PC-9 (cell line): Measurements from ENCODE around the gene GPR148. TPM values are rescaled to one million over a fixed set of nuclear protein-coding genes. Genes with fewer than 3 reads are reported as not detected.

ENCODE experiments used
- BruUV-seq: library from RNA; stranded (reverse); fragments of 400-500 nt; replicated peaks from 2 replicates; lab custom pipeline; 2021; lab: Mats Ljungman, UMichigan
- CTCF ChIA-PET: fragments of 300-600 bp; sonication (Branson Sonifier 250); formaldehyde crosslinking; loops from one replicate; lab custom pipeline; 2022; ENCODE audit warnings: antibody characterized with exemption; lab: Charles Lee
- POLR2A ChIA-PET: fragments of 300-600 bp; sonication (Branson Sonifier 250); formaldehyde crosslinking; loops from one replicate; lab custom pipeline; 2022; ENCODE audit warnings: antibody characterized with exemption; ENCODE audit not compliant: unreplicated experiment; lab: Charles Lee
- DNase-seq, 2 experiments: peaks; one replicate each; pipeline versions ENCODE4 v3.0.0 to v3.0.0-alpha.2; 2015 to 2022; ENCODE audit warnings: mixed read lengths in 1 of 2
- H2AFZ ChIP-seq: fragments of 200-600 bp; sonication (generic); 2 replicates; pipeline ENCODE4 v1.8.1; 2017; ENCODE audit warnings: antibody characterized with exemption
- H3F3A ChIP-seq: fragments of 200-600 bp; sonication (generic); 2 replicates; pipeline ENCODE4 v1.8.1; 2017; ENCODE audit warnings: antibody characterized with exemption, mild to moderate bottlenecking, low read depth; ENCODE audit not compliant: insufficient read depth
- H3K27ac ChIP-seq: fragments of 200-600 bp; sonication (generic); 2 replicates; pipeline ENCODE4 v1.6.1; 2016; ENCODE audit warnings: mixed run types
- H3K27me3 ChIP-seq: fragments of 200-600 bp; sonication (generic); 2 replicates; pipeline ENCODE4 v1.6.1; 2016; ENCODE audit warnings: low read depth, mixed run types; ENCODE audit not compliant: insufficient read depth
- H3K36me3 ChIP-seq: fragments of 200-600 bp; sonication (generic); 2 replicates; pipeline ENCODE4 v1.6.1; 2016; ENCODE audit warnings: low read depth, mixed run types
- H3K4me1 ChIP-seq: fragments of 200-600 bp; sonication (generic); replicated peaks from 2 replicates; pipeline ENCODE4 v1.6.1; 2016; ENCODE audit warnings: mixed run types; ENCODE audit not compliant: insufficient read depth
- H3K4me2 ChIP-seq: fragments of 200-600 bp; sonication (generic); 2 replicates; pipeline ENCODE4 v1.6.1; 2017; ENCODE audit warnings: mixed run types
- H3K4me3 ChIP-seq: fragments of 200-600 bp; sonication (generic); 2 replicates; pipeline ENCODE4 v1.6.1; 2016; ENCODE audit warnings: mixed run types
- H3K79me2 ChIP-seq: fragments of 200-600 bp; sonication (generic); 2 replicates; pipeline ENCODE4 v1.6.1; 2017; ENCODE audit warnings: low read depth, mixed run types
- H3K9me2 ChIP-seq: fragments of 200-600 bp; sonication (generic); 2 replicates; pipeline ENCODE4 v1.8.1; 2017; ENCODE audit warnings: mild to moderate bottlenecking; ENCODE audit not compliant: insufficient read depth
- H3K9me3 ChIP-seq: fragments of 200-600 bp; sonication (generic); 2 replicates; pipeline ENCODE4 v1.8.1; 2016; ENCODE audit warnings: low read depth; ENCODE audit not compliant: insufficient read depth
- H4K20me1 ChIP-seq: fragments of 200-600 bp; sonication (generic); 2 replicates; pipeline ENCODE4 v1.8.1; 2017; ENCODE audit not compliant: insufficient read depth
- EZH2 ChIP-seq: fragments of 200-600 bp; sonication (generic); IDR thresholded peaks from 2 replicates; pipeline ENCODE4 v1.8.0; 2017; ENCODE audit warnings: antibody characterized with exemption, low read depth
- intact Hi-C: fragments of 100-400 bp; cut with micrococcal nuclease; formaldehyde crosslinking; loops from one replicate; pipeline ENCODE4 v1.10.0; 2022; ENCODE audit not compliant: unreplicated experiment
- total RNA-seq: library from RNA; stranded (reverse); gene quantifications from 2 replicates; pipeline ENCODE4 v1.2.3, GENCODE V29; 2021
- TF ChIP-seq, protein P1 (sequence below): fragments of 200-600 bp; sonication (generic); conservative IDR thresholded peaks from 2 replicates; pipeline ENCODE4 v1.6.1; 2017; ENCODE audit warnings: mixed run types, antibody characterized with exemption, mild to moderate bottlenecking, moderate library complexity

The GPR148 gene
- total RNA-seq, 1 experiment from 2014 or later = not detected

DNA sequence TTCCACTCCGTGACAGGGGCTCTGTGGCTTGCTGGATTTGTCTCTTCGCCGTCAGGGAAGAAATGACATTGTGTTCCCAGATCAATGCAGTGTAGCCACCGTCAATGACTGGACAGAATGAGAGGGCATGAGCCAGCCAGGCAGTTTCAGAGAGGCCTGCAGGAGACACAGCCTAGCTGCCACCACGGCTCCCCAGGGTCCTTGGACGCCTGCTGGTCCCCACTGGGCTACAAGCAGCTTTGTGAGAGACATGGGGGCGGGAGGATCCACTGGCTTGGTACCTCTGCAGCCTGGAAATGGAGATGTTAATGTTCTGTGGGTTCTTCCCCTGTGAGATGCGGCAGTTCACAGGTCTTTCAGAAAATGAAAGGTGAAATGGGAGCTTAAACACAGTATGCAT lies 14.4 kb downstream of the GPR148 start:
- BruUV-seq = no TSS peak
- Histone ChIP-seq H4K20me1 (no peaks in the 10 kb centered on the region), H3F3A (no peaks in the 10 kb centered on the region), H3K27ac (no peak overlapping the region), H3K79me2 (no peaks in the 10 kb centered on the region), H3K36me3 (no peaks in the 10 kb centered on the region), H3K4me2 (no peak overlapping the region), H3K9me2 (no peaks in the 10 kb centered on the region), H3K9me3 (no peaks in the 10 kb centered on the region), H3K27me3 (peaks cover 85% of the 10 kb centered on the region), H2AFZ (no peak overlapping the region), H3K4me1 (no peaks in the 10 kb centered on the region), H3K4me3 (no peak overlapping the region)
- intact Hi-C loops = no loop called here
- TF ChIP-seq, protein P1, sequence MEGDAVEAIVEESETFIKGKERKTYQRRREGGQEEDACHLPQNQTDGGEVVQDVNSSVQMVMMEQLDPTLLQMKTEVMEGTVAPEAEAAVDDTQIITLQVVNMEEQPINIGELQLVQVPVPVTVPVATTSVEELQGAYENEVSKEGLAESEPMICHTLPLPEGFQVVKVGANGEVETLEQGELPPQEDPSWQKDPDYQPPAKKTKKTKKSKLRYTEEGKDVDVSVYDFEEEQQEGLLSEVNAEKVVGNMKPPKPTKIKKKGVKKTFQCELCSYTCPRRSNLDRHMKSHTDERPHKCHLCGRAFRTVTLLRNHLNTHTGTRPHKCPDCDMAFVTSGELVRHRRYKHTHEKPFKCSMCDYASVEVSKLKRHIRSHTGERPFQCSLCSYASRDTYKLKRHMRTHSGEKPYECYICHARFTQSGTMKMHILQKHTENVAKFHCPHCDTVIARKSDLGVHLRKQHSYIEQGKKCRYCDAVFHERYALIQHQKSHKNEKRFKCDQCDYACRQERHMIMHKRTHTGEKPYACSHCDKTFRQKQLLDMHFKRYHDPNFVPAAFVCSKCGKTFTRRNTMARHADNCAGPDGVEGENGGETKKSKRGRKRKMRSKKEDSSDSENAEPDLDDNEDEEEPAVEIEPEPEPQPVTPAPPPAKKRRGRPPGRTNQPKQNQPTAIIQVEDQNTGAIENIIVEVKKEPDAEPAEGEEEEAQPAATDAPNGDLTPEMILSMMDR = no peak
- no peak for TF ChIP-seq EZH2
- ChIA-PET CTCF (no interaction called here), POLR2A (no interaction called here)
- DNase-seq = no peak

GRCh38 chr2:130744287-130745117 lies 15.6 kb downstream of the GPR148 start:
- Histone ChIP-seq H3K36me3 (no peaks in the 10 kb centered on the region), H3K9me2 (no peaks in the 10 kb centered on the region), H3K4me2 (no peak overlapping the region), H2AFZ (no peak overlapping the region), H3K79me2 (no peaks in the 10 kb centered on the region), H3K27ac (no peak overlapping the region), H3K9me3 (no peaks in the 10 kb centered on the region), H3F3A (no peaks in the 10 kb centered on the region), H3K27me3 (peaks cover 85% of the 10 kb centered on the region), H3K4me3 (no peak overlapping the region), H3K4me1 (no peaks in the 10 kb centered on the region), H4K20me1 (no peaks in the 10 kb centered on the region)
- CTCF ChIA-PET = no interaction called here
- DNase-seq = no peak
- intact Hi-C loops = no loop called here
- TF ChIP-seq, protein P1 = no peak
- TF ChIP-seq EZH2 = no peak
- BruUV-seq = no TSS peak
- POLR2A ChIA-PET = no interaction called here

DNA sequence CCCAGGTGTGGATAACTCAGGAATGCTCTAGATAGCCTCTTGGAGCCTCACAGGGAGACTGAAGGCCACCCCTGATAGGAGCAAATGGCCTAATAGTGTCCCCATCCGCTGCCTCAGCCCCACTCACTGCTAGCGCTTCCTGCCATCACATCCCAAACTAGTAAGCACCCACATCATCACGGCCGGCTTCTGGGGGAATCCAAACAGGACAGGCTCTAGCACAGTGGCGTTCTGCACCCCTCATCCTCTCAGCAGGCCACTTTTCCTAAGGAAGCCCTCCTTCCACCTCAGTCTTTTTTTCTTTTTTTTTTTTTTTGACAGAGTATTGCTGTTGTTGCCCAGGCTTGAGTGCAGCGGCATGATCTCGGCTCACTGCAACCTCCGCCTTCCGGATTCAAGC lies 20.2 kb downstream of the GPR148 start:
- H3K4me3 ChIP-seq = no peak overlapping the region
- H4K20me1 ChIP-seq = no peaks in the 10 kb centered on the region
- H3K79me2 ChIP-seq = no peaks in the 10 kb centered on the region
- H3K9me2 ChIP-seq = no peaks in the 10 kb centered on the region
- peaks cover 83% of the 10 kb centered on the region for H3K27me3 ChIP-seq
- POLR2A ChIA-PET = no interaction called here
- H3K27ac ChIP-seq = no peak overlapping the region
- BruUV-seq = no TSS peak
- intact Hi-C loops = no loop called here
- no peaks in the 10 kb centered on the region for H3K9me3 ChIP-seq
- H2AFZ ChIP-seq = no peak overlapping the region
- H3K4me2 ChIP-seq = no peak overlapping the region
- no peaks in the 10 kb centered on the region for H3K36me3 ChIP-seq
- CTCF ChIA-PET = no interaction called here
- H3K4me1 ChIP-seq = no peaks in the 10 kb centered on the region
- DNase-seq = no peak
- H3F3A ChIP-seq = no peaks in the 10 kb centered on the region
- TF ChIP-seq, protein P1 = no peak
- no peak for TF ChIP-seq EZH2
